ENCODE results near the gene PHKA2.

The PHKA2 gene

DNA sequence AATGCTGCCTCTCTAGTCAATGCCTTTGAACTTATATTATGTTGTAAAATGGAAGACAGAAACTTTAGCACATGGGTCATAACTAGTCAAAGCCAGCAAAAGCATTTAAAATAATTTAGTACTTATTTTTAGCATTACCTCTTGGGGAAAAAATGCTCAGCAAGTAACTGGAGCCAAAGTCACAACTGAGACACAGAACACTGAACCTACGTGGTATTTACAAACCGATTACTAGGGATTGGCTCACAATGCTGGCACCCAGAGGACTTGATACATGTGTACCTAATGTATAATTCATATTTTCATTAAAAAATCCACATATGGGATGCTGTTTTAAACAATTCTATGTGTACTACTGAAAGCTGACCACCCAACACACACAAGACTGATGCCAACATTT lies 38.4 kb downstream of the PHKA2 start:
- no peaks in the 10 kb centered on the region for H3K79me2 ChIP-seq (ENCODE audit: low read length)
- H3K4me3 ChIP-seq (ENCODE audit: low read length) = no peak overlapping the region
- H3K27me3 ChIP-seq (ENCODE audit: low read depth, low read length) = no peaks in the 10 kb centered on the region
- H4K20me1 ChIP-seq (ENCODE audit: insufficient read depth, low read length) = no peaks in the 10 kb centered on the region
- H3K27ac ChIP-seq (ENCODE audit: low read length) = no peak overlapping the region
- H3K9me3 ChIP-seq (ENCODE audit: insufficient read depth, low read length) = no peaks in the 10 kb centered on the region
- no peak overlapping the region for H2AFZ ChIP-seq (ENCODE audit: low read depth, low read length)
- no peak overlapping the region for H3K9ac ChIP-seq (ENCODE audit: low read length)
- no peaks in the 10 kb centered on the region for H3K36me3 ChIP-seq (replicated peaks; ENCODE audit: low read depth, low read length)
- no peaks in the 10 kb centered on the region for H3K4me1 ChIP-seq (ENCODE audit: low read length)
- no peak for TF ChIP-seq EZH2phosphoT487 (IDR thresholded peaks at IDR 0.05; ENCODE audit: low read depth)
- TF ChIP-seq CTCF (IDR thresholded peaks at IDR 0.05; ENCODE audit: low read depth, low read length) = no peak
- H3K4me2 ChIP-seq (ENCODE audit: low read length) = no peak overlapping the region

- Histone ChIP-seq H2AFZ (ENCODE audit: low read depth, low read length) (no peak overlapping the region), H3K79me2 (ENCODE audit: low read length) (no peaks in the 10 kb centered on the region), H3K4me3 (ENCODE audit: low read length) (no peak overlapping the region), H3K4me1 (ENCODE audit: low read length) (no peaks in the 10 kb centered on the region), H3K27me3 (ENCODE audit: low read depth, low read length) (no peaks in the 10 kb centered on the region), H4K20me1 (ENCODE audit: insufficient read depth, low read length) (no peaks in the 10 kb centered on the region), H3K9ac (ENCODE audit: low read length) (no peak overlapping the region), H3K4me2 (ENCODE audit: low read length) (no peak overlapping the region), H3K9me3 (ENCODE audit: insufficient read depth, low read length) (no peaks in the 10 kb centered on the region), H3K36me3 (replicated peaks; ENCODE audit: low read depth, low read length) (no peaks in the 10 kb centered on the region), H3K27ac (ENCODE audit: low read length) (no peak overlapping the region)
- TF ChIP-seq CTCF (IDR thresholded peaks at IDR 0.05; ENCODE audit: low read depth, low read length) (no peak), EZH2phosphoT487 (IDR thresholded peaks at IDR 0.05; ENCODE audit: low read depth) (no peak)
Observed at GRCh38 chrX:18944482-18944881, 39.4 kb downstream of the PHKA2 start.

DNA sequence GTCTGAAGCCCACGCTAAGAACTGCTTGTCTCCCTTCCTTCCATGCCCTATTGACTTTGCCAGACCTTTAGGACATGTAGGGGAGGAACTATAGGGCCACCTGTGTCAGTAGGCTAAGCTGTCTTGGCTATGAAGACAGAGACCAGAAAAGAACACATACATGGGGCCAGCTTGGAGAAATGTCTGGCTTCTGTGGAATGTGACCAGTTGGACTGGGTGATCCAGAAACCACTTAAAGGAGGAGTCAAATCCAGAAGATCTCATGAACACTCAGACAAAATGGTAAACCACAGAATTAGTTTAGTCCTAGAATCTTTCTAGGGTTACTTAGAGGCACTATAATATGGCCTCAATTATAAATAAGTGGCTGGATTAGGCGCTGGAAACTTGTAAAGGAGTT lies 42.0 kb downstream of the PHKA2 start:
- Histone ChIP-seq H3K4me3 (ENCODE audit: low read length) (no peak overlapping the region), H3K36me3 (replicated peaks; ENCODE audit: low read depth, low read length) (no peaks in the 10 kb centered on the region), H3K9ac (ENCODE audit: low read length) (no peak overlapping the region), H2AFZ (ENCODE audit: low read depth, low read length) (no peak overlapping the region), H3K9me3 (ENCODE audit: insufficient read depth, low read length) (no peaks in the 10 kb centered on the region), H3K27ac (ENCODE audit: low read length) (no peak overlapping the region), H4K20me1 (ENCODE audit: insufficient read depth, low read length) (no peaks in the 10 kb centered on the region), H3K4me2 (ENCODE audit: low read length) (no peak overlapping the region), H3K4me1 (ENCODE audit: low read length) (no peaks in the 10 kb centered on the region), H3K79me2 (ENCODE audit: low read length) (no peaks in the 10 kb centered on the region), H3K27me3 (ENCODE audit: low read depth, low read length) (no peaks in the 10 kb centered on the region)
- TF ChIP-seq EZH2phosphoT487 (IDR thresholded peaks at IDR 0.05; ENCODE audit: low read depth) = no peak
- no peak for TF ChIP-seq CTCF (IDR thresholded peaks at IDR 0.05; ENCODE audit: low read depth, low read length)

DNA sequence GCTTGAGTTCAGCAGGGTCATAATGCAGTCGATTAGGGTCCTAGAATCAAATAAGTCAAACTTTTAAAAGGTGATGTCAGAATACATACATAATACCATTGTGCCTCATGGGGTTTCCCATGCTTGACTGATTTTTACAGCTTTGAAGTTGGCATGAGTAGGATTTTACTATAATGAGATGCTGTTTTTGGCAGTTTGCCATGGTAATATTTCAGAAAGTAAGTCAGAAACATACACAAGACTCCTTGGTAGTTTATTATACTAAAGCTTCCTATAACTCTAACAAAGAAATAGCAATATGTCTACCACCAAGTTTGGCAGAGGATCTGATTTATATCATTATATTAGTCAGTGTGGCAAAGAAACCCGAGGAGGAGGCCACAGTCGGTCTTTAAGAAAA lies 45.2 kb downstream of the PHKA2 start:
- Histone ChIP-seq H2AFZ (ENCODE audit: low read depth, low read length) (no peak overlapping the region), H3K79me2 (ENCODE audit: low read length) (no peaks in the 10 kb centered on the region), H4K20me1 (ENCODE audit: insufficient read depth, low read length) (no peaks in the 10 kb centered on the region), H3K9me3 (ENCODE audit: insufficient read depth, low read length) (no peaks in the 10 kb centered on the region), H3K9ac (ENCODE audit: low read length) (no peak overlapping the region), H3K27ac (ENCODE audit: low read length) (no peak overlapping the region), H3K36me3 (replicated peaks; ENCODE audit: low read depth, low read length) (no peaks in the 10 kb centered on the region), H3K4me3 (ENCODE audit: low read length) (no peak overlapping the region), H3K4me1 (ENCODE audit: low read length) (no peaks in the 10 kb centered on the region), H3K27me3 (ENCODE audit: low read depth, low read length) (no peaks in the 10 kb centered on the region), H3K4me2 (ENCODE audit: low read length) (no peak overlapping the region)
- TF ChIP-seq EZH2phosphoT487 (IDR thresholded peaks at IDR 0.05; ENCODE audit: low read depth) (no peak), CTCF (IDR thresholded peaks at IDR 0.05; ENCODE audit: low read depth, low read length) (no peak)

All from OCI-LY3 (cell line).